H1 (cell line): ENCODE measurements around the gene GALNT2. TPM values are rescaled to one million over a fixed set of nuclear protein-coding genes. Genes with fewer than 3 reads are reported as not detected.

Source experiments
- SIN3A ChIP-seq, 2 experiments: IDR thresholded peaks in 1 of 2; conservative IDR thresholded peaks in 1 of 2; 2 replicates each; pipeline ENCODE4 v1.6.1; 2011 to 2012; ENCODE audit warnings: low read length in 2 of 2, improper control_type of control experiment in 1 of 2, low read depth in 1 of 2, mild to moderate bottlenecking in 1 of 2
- SP4 ChIP-seq: IDR thresholded peaks from 2 replicates; pipeline ENCODE4 v1.6.1; 2012; ENCODE audit warnings: low read length, inconsistent platforms
- polyA plus RNA-seq, 7 experiments: library from polyadenylated mRNA; depleted of rRNA in 3 of 7; stranded (reverse) in 5 of 7; unstranded in 2 of 7; fragments of >200 nt in 5 of 7; fragments of 200-250 nt in 2 of 7; gene quantifications; 1 replicate in 5 of 7; 2 replicates in 1 of 7; 4 replicates in 1 of 7; pipeline versions ENCODE4 v1.2.1 to v1.2.3, GENCODE V29; 2011 to 2013; ENCODE audit warnings: missing spikeins in 2 of 7, mixed read lengths in 2 of 7
- total RNA-seq: library from RNA; stranded (reverse); fragmentation: NEBNext Ultra II Directional; extraction: Animal tissue kit (Norgen Biotek cat#: 25700); gene quantifications from 2 replicates; pipeline ENCODE4 v1.2.1, GENCODE V29; 2021

The GALNT2 gene
- total and polyA plus RNA-seq, 2 of the 8 experiments (the other 6 are each of a cell fraction or from before 2014, with no cell fraction given): 34.5 to 75.3 TPM

- TF ChIP-seq SP4: no peak
- TF ChIP-seq SIN3A (conservative IDR thresholded peaks at IDR 0.05 in 1 of 2, IDR thresholded peaks at IDR 0.05 in 1 of 2; ENCODE audit: low read depth in 1 of 2, low read length in 2 of 2): no peak
- TF ChIP-seq, all 59 proteins: peak for 0
Observed at GRCh38 chr1:230280906-230281413, 213.9 kb downstream of the GALNT2 start (continued).
